Measurements from ENCODE around the gene SLC29A1. TPM values are rescaled to one million over a fixed set of nuclear protein-coding genes. Genes with fewer than 3 reads are reported as not detected.

Gene SLC29A1
- total and polyA plus RNA-seq, 9 of the 15 experiments (the other 6 are each of a cell fraction or from before 2014, with no cell fraction given) = 18.9 to 170 (median 57.7) TPM

- TF ChIP-seq ZBTB49 (CRISPR knock-in tag; IDR thresholded peaks at IDR 0.05; ENCODE audit: borderline replicate concordance) = 0 out of 2 replicates have a peak, but pooled peaks have one; percentile 40
- TF ChIP-seq ZEB2 (IDR thresholded peaks at IDR 0.05) = no peak
- TF ChIP-seq POLR2A (conservative IDR thresholded peaks at IDR 0.05) = peak; percentile 70
- TF ChIP-seq ERF (CRISPR knock-in tag; IDR thresholded peaks at IDR 0.05) = no peak
- peak; percentile 41 for TF ChIP-seq ARID4B (CRISPR knock-in tag; IDR thresholded peaks at IDR 0.05)
- TF ChIP-seq TEAD1 (CRISPR knock-in tag; IDR thresholded peaks at IDR 0.05) = 0 out of 4 replicates have a peak, but pooled peaks of 1 of the 2 experiments have one; percentile 42
- no peak for TF ChIP-seq MEF2D (tag; conservative IDR thresholded peaks at IDR 0.05; ENCODE audit: low read depth)
- 0 out of 2 replicates have a peak, but pooled peaks have one; percentile 35 for TF ChIP-seq RBM34 (IDR thresholded peaks at IDR 0.05; ENCODE audit: borderline replicate concordance, insufficient read depth, low read length)
- peak; percentile 76; the same call in 1 of the 2 replicates for TF ChIP-seq LCOR (CRISPR knock-in tag; IDR thresholded peaks at IDR 0.05)
- peak; percentile 63 for TF ChIP-seq CXXC5 (CRISPR knock-in tag; IDR thresholded peaks at IDR 0.05)
- TF ChIP-seq CREB1 (IDR thresholded peaks at IDR 0.05) = no peak
- peak; percentile 46 for TF ChIP-seq CREB1 (CRISPR knock-in tag; IDR thresholded peaks at IDR 0.05)
- TF ChIP-seq FOXJ2 (tag; IDR thresholded peaks at IDR 0.05) = no peak
- no peak for TF ChIP-seq HMG20A (CRISPR knock-in tag; conservative IDR thresholded peaks at IDR 0.05)
- peak; percentile 38 for TF ChIP-seq HMGN3 (IDR thresholded peaks at IDR 0.05; ENCODE audit: borderline replicate concordance, extremely low read depth, insufficient read length, low read depth, low read length)
- peak; percentile 80 for TF ChIP-seq RBBP5 (IDR thresholded peaks at IDR 0.05; ENCODE audit: borderline replicate concordance, insufficient read depth, low read length, poor library complexity, severe bottlenecking)
- TF ChIP-seq ZFX (CRISPR knock-in tag; IDR thresholded peaks at IDR 0.05) = peak; percentile 62
- TF ChIP-seq KDM5B (IDR thresholded peaks at IDR 0.05; ENCODE audit: insufficient replicate concordance, low read depth, low read length) = peak; percentile 32
- TF ChIP-seq CTBP1 (IDR thresholded peaks at IDR 0.05; ENCODE audit: borderline replicate concordance) = peak; percentile 82
- TF ChIP-seq KLF1 (tag; IDR thresholded peaks at IDR 0.05) = peak; percentile 19; the same call in 1 of the 2 replicates
- TF ChIP-seq HDAC2 (IDR thresholded peaks at IDR 0.05) = 0 out of 2 replicates have a peak, but pooled peaks have one; percentile 11
- TF ChIP-seq FIP1L1 (IDR thresholded peaks at IDR 0.05; ENCODE audit: low read depth, low read length, poor library complexity, severe bottlenecking) = peak; percentile 90
Observed at GRCh38 chr6:44265007-44265721, 41.8 kb downstream of the SLC29A1 start, which contains the start of gene NFKBIE (continued).
